HG02981 (cell line): ENCODE results near the gene PSEN2.
"Not testable (repeated sequence)": the region's sequence is repeated elsewhere in the genome, so short reads cannot be mapped to it uniquely, and the experiment has no call there.

Experiments used
- ATAC-seq: cut with Tn5 transposase; IDR thresholded peaks from one replicate; pipeline ENCODE4 v1.9.1; 2021; ENCODE audit warnings: mild to moderate bottlenecking, moderate library complexity; ENCODE audit not compliant: unreplicated experiment

The PSEN2 gene

GRCh38 chr1:226870401-226871279, at the start of gene PSEN2:
Gene PSEN2, plus strand, starts transcription at chr1:226870616. Its CDS starts 11,292 bp downstream, at chr1:226881908.
- ATAC-seq = peak; percentile 93

GRCh38 chr1:226820941-226821718, 49.3 kb upstream of the PSEN2 start:
- no peak for ATAC-seq

GRCh38 chr1:226821719-226822085, 48.7 kb upstream of the PSEN2 start:
- no peak for ATAC-seq

GRCh38 chr1:226823643-226824042, 46.8 kb upstream of the PSEN2 start:
- ATAC-seq = no peak

GRCh38 chr1:226825037-226825745, 45.2 kb upstream of the PSEN2 start:
- no peak for ATAC-seq

GRCh38 chr1:226825746-226826100, 44.7 kb upstream of the PSEN2 start:
- no peak for ATAC-seq

- ATAC-seq = no peak
These were observed 43.7 kb upstream of the PSEN2 start for GRCh38 chr1:226826479-226827261.

- ATAC-seq = no peak
These were observed 43.0 kb upstream of the PSEN2 start for GRCh38 chr1:226827458-226827857.

- peak; percentile 94 for ATAC-seq
These were observed 42.4 kb upstream of the PSEN2 start for GRCh38 chr1:226827968-226828513.

GRCh38 chr1:226829105-226829504, 41.3 kb upstream of the PSEN2 start:
- no peak for ATAC-seq

GRCh38 chr1:226831953-226832352, 38.5 kb upstream of the PSEN2 start:
- ATAC-seq = no peak

- ATAC-seq = no peak
These were observed 37.8 kb upstream of the PSEN2 start for GRCh38 chr1:226832613-226833012.

- not testable (repeated sequence) for ATAC-seq
These were observed 36.2 kb upstream of the PSEN2 start for GRCh38 chr1:226834179-226834578.

GRCh38 chr1:226835396-226835795, 35.0 kb upstream of the PSEN2 start:
- not testable (repeated sequence) for ATAC-seq

GRCh38 chr1:226837966-226838365, 32.5 kb upstream of the PSEN2 start:
- ATAC-seq = not testable (repeated sequence)

- ATAC-seq = no peak
These were observed 32.0 kb upstream of the PSEN2 start for GRCh38 chr1:226838456-226838855.

GRCh38 chr1:226845624-226846023, 24.8 kb upstream of the PSEN2 start:
- ATAC-seq = no peak

- ATAC-seq = no peak
These were observed 23.6 kb upstream of the PSEN2 start for GRCh38 chr1:226846786-226847185.

GRCh38 chr1:226854548-226854947, 15.9 kb upstream of the PSEN2 start:
- ATAC-seq = not testable (repeated sequence)

- ATAC-seq = no peak
These were observed 7.5 kb upstream of the PSEN2 start for GRCh38 chr1:226862890-226863289.
